ENCODE measurements around the gene EMC10. TPM values are rescaled to one million over a fixed set of nuclear protein-coding genes. Genes with fewer than 3 reads are reported as not detected.
"Not testable (repeated sequence)": the region's sequence is repeated elsewhere in the genome, so short reads cannot be mapped to it uniquely, and the experiment has no call there.

Gene EMC10
- total RNA-seq, 1 donor from 2014 or later = 76.0 TPM

GRCh38 chr19:50437862-50438449 is 38.4 kb upstream of the EMC10 start:
- Mint-ChIP-seq H3K27me3 (ENCODE audit: low read depth) (peaks cover 10% of the 10 kb centered on the region), H3K27ac (no peak overlapping the region), H3K36me3 (ENCODE audit: low read depth) (no peaks in the 10 kb centered on the region), H3K4me1 (ENCODE audit: low read depth) (no peaks in the 10 kb centered on the region), H3K4me3 (ENCODE audit: low read depth) (no peak overlapping the region), H3K9me3 (no peaks in the 10 kb centered on the region)
- DNase-seq (ENCODE audit: low spot score) = no peak
- intact Hi-C loops (cut with micrococcal nuclease) = no loop called here

GRCh38 chr19:50439130-50439529 is 37.2 kb upstream of the EMC10 start:
- H3K27ac Mint-ChIP-seq; DNase-seq (ENCODE audit: low spot score); H3K27me3 Mint-ChIP-seq (ENCODE audit: low read depth); intact Hi-C loops (cut with micrococcal nuclease); H3K36me3 Mint-ChIP-seq (ENCODE audit: low read depth); H3K4me3 Mint-ChIP-seq (ENCODE audit: low read depth); H3K9me3 Mint-ChIP-seq; H3K4me1 Mint-ChIP-seq (ENCODE audit: low read depth): not testable (repeated sequence)

- no peaks in the 10 kb centered on the region for H3K4me1 Mint-ChIP-seq (ENCODE audit: low read depth)
- no peaks in the 10 kb centered on the region for H3K36me3 Mint-ChIP-seq (ENCODE audit: low read depth)
- no peak overlapping the region for H3K27ac Mint-ChIP-seq
- H3K27me3 Mint-ChIP-seq (ENCODE audit: low read depth) = peaks cover 4% of the 10 kb centered on the region
- H3K9me3 Mint-ChIP-seq = no peaks in the 10 kb centered on the region
- intact Hi-C loops (cut with micrococcal nuclease) = no loop called here
- no peak overlapping the region for H3K4me3 Mint-ChIP-seq (ENCODE audit: low read depth)
- DNase-seq (ENCODE audit: low spot score) = no peak
Observed at GRCh38 chr19:50444059-50444458, 32.2 kb upstream of the EMC10 start.

GRCh38 chr19:50447053-50447452 is 29.3 kb upstream of the EMC10 start:
- DNase-seq (ENCODE audit: low spot score) = no peak
- Mint-ChIP-seq H3K4me3 (ENCODE audit: low read depth) (no peak overlapping the region), H3K27me3 (ENCODE audit: low read depth) (peaks cover 2% of the 10 kb centered on the region), H3K9me3 (no peaks in the 10 kb centered on the region), H3K27ac (no peak overlapping the region), H3K36me3 (ENCODE audit: low read depth) (no peaks in the 10 kb centered on the region), H3K4me1 (ENCODE audit: low read depth) (no peaks in the 10 kb centered on the region)
- intact Hi-C loops (cut with micrococcal nuclease) = no loop called here

DNA sequence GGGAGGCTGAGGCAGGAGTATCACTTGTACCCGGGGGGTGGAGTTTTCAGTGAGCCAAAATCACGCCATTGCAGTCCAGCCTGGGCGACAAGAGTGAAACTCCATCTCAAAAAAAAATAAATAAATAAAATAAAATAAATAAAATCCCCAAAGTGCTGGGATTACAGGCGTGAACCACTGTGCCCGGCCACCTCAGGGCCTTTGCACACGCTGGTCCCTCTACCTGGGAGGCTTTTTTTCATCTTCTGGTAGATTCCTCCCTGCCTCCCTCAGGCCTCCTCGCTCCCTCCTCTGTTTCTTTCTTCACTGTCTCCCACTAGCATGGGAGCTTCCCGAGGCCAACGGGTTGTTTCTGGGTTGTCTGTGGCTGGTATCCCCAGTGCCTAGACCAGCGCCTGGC is 28.6 kb upstream of the EMC10 start:
- DNase-seq (ENCODE audit: low spot score) = no peak
- intact Hi-C loops (cut with micrococcal nuclease) = no loop called here
- H3K36me3 Mint-ChIP-seq (ENCODE audit: low read depth) = no peaks in the 10 kb centered on the region
- H3K4me1 Mint-ChIP-seq (ENCODE audit: low read depth) = no peaks in the 10 kb centered on the region
- no peak overlapping the region for H3K27ac Mint-ChIP-seq
- no peaks in the 10 kb centered on the region for H3K9me3 Mint-ChIP-seq
- H3K27me3 Mint-ChIP-seq (ENCODE audit: low read depth) = peaks cover 2% of the 10 kb centered on the region
- H3K4me3 Mint-ChIP-seq (ENCODE audit: low read depth) = no peak overlapping the region

DNA sequence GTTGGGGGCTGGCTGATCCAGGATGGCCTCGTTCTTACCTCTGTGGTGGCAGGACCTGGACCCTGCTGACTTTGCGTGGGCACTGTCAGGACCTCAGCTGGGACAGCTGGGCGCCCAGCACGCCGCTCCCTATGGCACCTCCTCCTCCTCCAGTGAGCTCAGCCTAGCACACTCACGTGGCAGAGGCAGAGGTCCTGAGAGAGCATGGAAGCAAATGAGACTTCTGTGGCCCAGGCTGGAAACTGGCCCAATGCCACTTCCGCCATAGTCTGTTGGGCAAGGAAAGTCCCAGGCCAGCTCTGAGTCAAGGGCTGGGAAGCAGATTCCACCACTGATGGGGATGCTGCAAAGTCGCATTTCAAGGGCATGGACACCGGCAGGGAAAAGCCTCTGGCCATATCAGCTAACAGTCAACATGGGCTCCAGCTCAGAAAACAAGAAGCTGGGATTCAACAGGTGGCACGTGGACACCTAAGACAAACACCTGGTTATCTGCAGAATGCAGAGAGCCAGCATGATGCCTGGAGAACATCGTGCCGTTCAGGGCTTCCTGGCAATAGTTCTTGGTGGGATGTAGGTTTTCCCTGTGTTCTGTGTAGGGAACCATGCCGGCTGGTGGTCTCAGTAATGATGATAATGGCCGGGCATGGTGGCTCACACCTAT is 26.9 kb upstream of the EMC10 start:
- DNase-seq (ENCODE audit: low spot score) = no peak
- H3K4me1 Mint-ChIP-seq (ENCODE audit: low read depth) = no peaks in the 10 kb centered on the region
- intact Hi-C loops (cut with micrococcal nuclease) = no loop called here
- peaks cover 2% of the 10 kb centered on the region for H3K27me3 Mint-ChIP-seq (ENCODE audit: low read depth)
- no peak overlapping the region for H3K27ac Mint-ChIP-seq
- no peaks in the 10 kb centered on the region for H3K9me3 Mint-ChIP-seq
- no peaks in the 10 kb centered on the region for H3K36me3 Mint-ChIP-seq (ENCODE audit: low read depth)
- H3K4me3 Mint-ChIP-seq (ENCODE audit: low read depth) = no peak overlapping the region

- Mint-ChIP-seq H3K9me3 (no peaks in the 10 kb centered on the region), H3K4me1 (ENCODE audit: low read depth) (no peaks in the 10 kb centered on the region), H3K36me3 (ENCODE audit: low read depth) (no peaks in the 10 kb centered on the region), H3K27me3 (ENCODE audit: low read depth) (peaks cover 2% of the 10 kb centered on the region), H3K4me3 (ENCODE audit: low read depth) (no peak overlapping the region), H3K27ac (no peak overlapping the region)
- intact Hi-C loops (cut with micrococcal nuclease) = no loop called here
- no peak for DNase-seq (ENCODE audit: low spot score)
Observed at GRCh38 chr19:50450369-50451222, 25.7 kb upstream of the EMC10 start.

DNA sequence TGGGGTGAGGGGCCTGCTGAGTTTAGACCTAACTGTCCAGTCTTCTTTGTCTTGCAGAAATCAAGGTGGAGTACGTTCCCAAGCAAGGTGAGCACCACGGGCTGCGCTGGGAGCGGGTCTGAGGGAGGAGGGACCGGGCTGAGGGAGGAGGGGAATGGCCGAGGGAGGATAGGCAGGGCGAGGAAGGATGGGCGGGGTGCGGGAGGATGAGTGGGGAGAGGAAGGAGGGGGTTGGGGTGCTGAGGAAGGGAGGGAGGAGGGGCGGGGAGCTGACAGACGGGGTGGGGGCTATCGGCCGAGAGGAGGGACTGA is 25.1 kb upstream of the EMC10 start:
- Mint-ChIP-seq H3K9me3 (no peaks in the 10 kb centered on the region), H3K27ac (no peak overlapping the region), H3K4me3 (ENCODE audit: low read depth) (no peak overlapping the region), H3K36me3 (ENCODE audit: low read depth) (no peaks in the 10 kb centered on the region), H3K27me3 (ENCODE audit: low read depth) (peaks cover 3% of the 10 kb centered on the region), H3K4me1 (ENCODE audit: low read depth) (no peaks in the 10 kb centered on the region)
- intact Hi-C loops (cut with micrococcal nuclease) = no loop called here
- DNase-seq (ENCODE audit: low spot score) = no peak

DNA sequence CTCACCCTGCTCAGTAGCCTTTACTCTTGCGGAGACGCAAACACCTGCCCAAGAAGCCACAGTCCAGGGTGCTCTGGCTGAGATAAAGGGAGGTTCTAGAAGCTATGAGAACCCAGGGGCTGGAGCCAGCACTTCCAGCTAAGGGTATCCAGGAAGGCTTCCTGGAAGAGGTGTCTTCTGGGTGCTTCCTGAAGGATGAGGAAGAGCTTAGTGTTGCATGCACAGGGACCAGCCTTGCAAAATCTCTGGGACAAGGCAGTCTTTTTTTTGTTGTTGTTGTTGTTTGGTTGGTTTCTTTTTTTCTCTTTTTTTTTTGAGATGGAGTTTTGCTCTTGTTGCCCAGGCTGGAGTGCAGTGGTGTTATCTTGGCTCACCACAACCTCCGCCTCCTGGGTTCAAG is 23.1 kb upstream of the EMC10 start:
- Mint-ChIP-seq H3K27me3 (ENCODE audit: low read depth) (peaks cover 7% of the 10 kb centered on the region), H3K4me3 (ENCODE audit: low read depth) (no peak overlapping the region), H3K36me3 (ENCODE audit: low read depth) (no peaks in the 10 kb centered on the region), H3K9me3 (no peaks in the 10 kb centered on the region), H3K27ac (no peak overlapping the region), H3K4me1 (ENCODE audit: low read depth) (no peaks in the 10 kb centered on the region)
- intact Hi-C loops (cut with micrococcal nuclease) = no loop called here
- DNase-seq (ENCODE audit: low spot score) = no peak

GRCh38 chr19:50455992-50456391 is 20.3 kb upstream of the EMC10 start:
- Mint-ChIP-seq H3K4me1 (ENCODE audit: low read depth) (peaks cover 7% of the 10 kb centered on the region), H3K27ac (no peak overlapping the region), H3K4me3 (ENCODE audit: low read depth) (no peak overlapping the region), H3K36me3 (ENCODE audit: low read depth) (no peaks in the 10 kb centered on the region), H3K9me3 (no peaks in the 10 kb centered on the region), H3K27me3 (ENCODE audit: low read depth) (peaks cover 5% of the 10 kb centered on the region)
- intact Hi-C loops (cut with micrococcal nuclease) = no loop called here
- DNase-seq (ENCODE audit: low spot score) = no peak

- H3K27ac Mint-ChIP-seq = no peak overlapping the region
- no peak for DNase-seq (ENCODE audit: low spot score)
- no peak overlapping the region for H3K4me3 Mint-ChIP-seq (ENCODE audit: low read depth)
- H3K27me3 Mint-ChIP-seq (ENCODE audit: low read depth) = peaks cover 5% of the 10 kb centered on the region
- no peaks in the 10 kb centered on the region for H3K36me3 Mint-ChIP-seq (ENCODE audit: low read depth)
- H3K9me3 Mint-ChIP-seq = no peaks in the 10 kb centered on the region
- intact Hi-C loops (cut with micrococcal nuclease) = no loop called here
- peaks cover 12% of the 10 kb centered on the region for H3K4me1 Mint-ChIP-seq (ENCODE audit: low read depth)
Observed at GRCh38 chr19:50457300-50457699, 19.0 kb upstream of the EMC10 start.

DNA sequence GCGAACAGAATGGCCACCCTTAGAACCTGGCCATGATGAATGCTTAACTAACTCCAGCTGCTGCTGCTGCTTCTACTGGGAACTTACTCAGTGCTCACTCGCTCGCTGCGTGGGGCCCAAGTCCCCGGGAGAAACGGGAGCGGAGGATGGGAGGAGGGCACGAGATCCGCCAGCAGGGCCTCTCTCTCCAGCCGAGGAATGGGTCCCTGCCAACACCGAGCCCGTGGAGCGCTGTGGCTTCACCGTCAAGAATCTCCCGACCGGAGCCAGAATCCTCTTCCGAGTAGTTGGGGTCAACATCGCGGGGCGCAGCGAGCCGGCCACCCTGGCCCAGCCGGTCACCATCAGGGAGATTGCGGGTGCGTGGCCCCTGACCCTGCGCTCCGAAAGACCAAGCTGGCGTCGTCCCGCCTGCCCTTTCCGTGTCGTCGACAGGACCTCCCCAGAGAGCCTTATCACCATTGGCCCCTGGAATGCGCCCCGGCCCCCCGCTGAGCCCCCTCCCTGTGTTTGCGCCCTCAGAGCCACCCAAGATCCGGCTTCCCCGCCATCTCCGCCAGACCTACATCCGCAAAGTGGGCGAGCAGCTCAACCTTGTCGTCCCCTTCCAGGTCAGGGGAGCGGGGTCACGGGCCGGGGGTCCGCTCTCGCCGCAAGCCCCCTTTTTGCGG is 17.8 kb upstream of the EMC10 start:
- Mint-ChIP-seq H3K9me3 (no peaks in the 10 kb centered on the region), H3K36me3 (ENCODE audit: low read depth) (no peaks in the 10 kb centered on the region), H3K4me3 (ENCODE audit: low read depth) (no peak overlapping the region), H3K27ac (no peak overlapping the region), H3K27me3 (ENCODE audit: low read depth) (peaks cover 5% of the 10 kb centered on the region), H3K4me1 (ENCODE audit: low read depth) (peaks cover 12% of the 10 kb centered on the region)
- intact Hi-C loops (cut with micrococcal nuclease) = no loop called here
- no peak for DNase-seq (ENCODE audit: low spot score)

DNA sequence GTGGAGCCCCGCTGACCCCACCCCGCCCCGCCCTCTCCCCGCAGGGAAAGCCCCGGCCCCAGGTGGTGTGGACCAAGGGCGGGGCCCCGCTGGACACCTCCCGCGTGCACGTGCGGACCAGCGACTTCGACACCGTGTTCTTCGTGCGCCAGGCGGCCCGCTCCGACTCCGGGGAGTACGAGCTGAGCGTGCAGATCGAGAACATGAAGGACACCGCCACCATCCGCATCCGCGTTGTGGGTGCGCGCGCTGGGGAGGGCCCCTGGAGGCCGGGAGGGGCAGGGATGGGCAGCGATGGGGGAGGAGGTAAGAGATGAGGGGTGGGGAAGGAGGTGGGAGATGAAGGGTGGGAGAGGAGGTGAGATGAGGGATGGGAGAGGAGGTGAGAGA is 17.2 kb upstream of the EMC10 start:
- peaks cover 12% of the 10 kb centered on the region for H3K4me1 Mint-ChIP-seq (ENCODE audit: low read depth)
- H3K9me3 Mint-ChIP-seq = no peaks in the 10 kb centered on the region
- H3K36me3 Mint-ChIP-seq (ENCODE audit: low read depth) = no peaks in the 10 kb centered on the region

More for the DNA sequence above, 17.2 kb upstream of the EMC10 start:
- H3K4me3 Mint-ChIP-seq (ENCODE audit: low read depth) = no peak overlapping the region
- intact Hi-C loops (cut with micrococcal nuclease) = no loop called here
- no peak for DNase-seq (ENCODE audit: low spot score)
- no peak overlapping the region for H3K27ac Mint-ChIP-seq
- H3K27me3 Mint-ChIP-seq (ENCODE audit: low read depth) = peaks cover 5% of the 10 kb centered on the region

Data from activated T-helper 2 cell treated with anti-CD3 and anti-CD28 coated beads, Interferon-gamma antibody, Interleukin-2, Interleukin-4, amounts not matched to agents 10 μg/mL and 5 μg/mL and 100 μg/mL, durations not matched to agents 14 hours and 24 hours and 36 hours (primary cell).